ENCODE measurements around the gene STK16.

DNA sequence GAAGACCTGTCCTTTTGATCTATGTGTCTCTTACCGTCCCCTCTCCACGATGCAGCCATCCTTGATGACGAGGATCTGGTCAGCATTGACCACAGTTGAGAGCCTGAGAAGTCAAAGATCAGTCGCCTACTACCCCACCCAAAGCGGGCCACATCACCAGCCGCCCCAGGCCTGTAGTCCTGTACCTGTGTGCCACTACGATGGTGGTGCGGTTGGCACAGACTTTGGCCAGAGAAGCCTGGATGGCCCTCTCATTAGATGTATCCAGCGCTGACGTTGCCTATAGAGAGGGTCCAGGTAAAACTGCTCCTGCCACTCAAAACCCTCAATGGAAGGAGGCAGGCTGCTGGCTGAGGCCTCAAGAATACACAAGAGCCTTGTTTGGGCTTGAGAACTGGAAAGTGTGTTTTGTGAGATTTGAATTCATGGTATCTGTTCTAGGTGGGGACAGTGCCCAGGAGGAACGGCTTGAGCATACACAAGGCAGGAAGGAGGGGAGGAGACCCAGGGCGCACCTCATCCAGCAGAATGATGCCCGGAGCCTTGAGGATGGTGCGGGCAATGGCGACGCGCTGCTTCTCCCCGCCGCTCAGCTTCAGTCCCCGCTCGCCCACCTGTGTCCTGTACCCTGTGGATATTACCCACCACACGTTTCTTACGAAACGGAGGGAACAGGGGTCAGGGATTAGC is 34.9 kb upstream of the STK16 start:
- TF ChIP-seq CTCF (conservative IDR thresholded peaks at IDR 0.05; ENCODE audit: low read depth, low read length) (no peak), MXI1 (IDR thresholded peaks at IDR 0.05; ENCODE audit: borderline replicate concordance, low read depth, low read length) (no peak), CEBPB (IDR thresholded peaks at IDR 0.05; ENCODE audit: low read depth, low read length) (no peak), SMC3 (IDR thresholded peaks at IDR 0.05; ENCODE audit: low read depth, low read length) (no peak), POLR2A (IDR thresholded peaks at IDR 0.05; ENCODE audit: low read depth, low read length) (no peak), RAD21 (IDR thresholded peaks at IDR 0.05; ENCODE audit: low read length) (no peak), MAZ (IDR thresholded peaks at IDR 0.05; ENCODE audit: borderline replicate concordance, low read depth, low read length) (no peak)

Data from IMR-90 (cell line).